ENCODE data around the gene BEST3.
A peak's percentile ranks its signal among the peaks of the same experiment; 100 is the strongest.
"Not testable (repeated sequence)": the region's sequence is repeated elsewhere in the genome, so short reads cannot be mapped to it uniquely, and the experiment has no call there.

The BEST3 gene

DNA sequence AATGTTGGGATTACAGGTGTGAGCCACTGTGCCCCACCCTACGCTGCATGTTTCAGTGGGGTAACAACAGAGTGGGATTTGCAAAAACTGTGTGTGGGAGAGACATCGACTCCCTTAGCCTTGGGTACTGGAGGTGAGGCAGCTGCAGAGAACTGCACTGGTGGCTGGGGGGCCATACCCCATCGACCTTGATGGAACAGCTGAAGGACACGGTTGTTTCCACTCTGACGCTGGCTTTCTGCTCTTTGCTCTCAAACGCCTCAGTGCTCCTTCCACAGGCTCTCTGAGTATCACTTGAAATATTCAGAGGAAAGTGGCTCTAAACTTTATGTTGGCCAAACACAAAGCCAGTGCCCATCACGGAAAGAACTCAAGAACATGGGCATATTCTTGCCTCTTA is 57.6 kb downstream of the BEST3 start:
- H3K4me1 Mint-ChIP-seq = peaks cover 5% of the 10 kb centered on the region
- H3K4me3 Mint-ChIP-seq = no peak overlapping the region
- H3K9me3 Mint-ChIP-seq = no peaks in the 10 kb centered on the region
- ATAC-seq (no peak), DNase-seq (no peak)
- H3K27me3 Mint-ChIP-seq = no peaks in the 10 kb centered on the region
- H3K27ac Mint-ChIP-seq = no peak overlapping the region

DNA sequence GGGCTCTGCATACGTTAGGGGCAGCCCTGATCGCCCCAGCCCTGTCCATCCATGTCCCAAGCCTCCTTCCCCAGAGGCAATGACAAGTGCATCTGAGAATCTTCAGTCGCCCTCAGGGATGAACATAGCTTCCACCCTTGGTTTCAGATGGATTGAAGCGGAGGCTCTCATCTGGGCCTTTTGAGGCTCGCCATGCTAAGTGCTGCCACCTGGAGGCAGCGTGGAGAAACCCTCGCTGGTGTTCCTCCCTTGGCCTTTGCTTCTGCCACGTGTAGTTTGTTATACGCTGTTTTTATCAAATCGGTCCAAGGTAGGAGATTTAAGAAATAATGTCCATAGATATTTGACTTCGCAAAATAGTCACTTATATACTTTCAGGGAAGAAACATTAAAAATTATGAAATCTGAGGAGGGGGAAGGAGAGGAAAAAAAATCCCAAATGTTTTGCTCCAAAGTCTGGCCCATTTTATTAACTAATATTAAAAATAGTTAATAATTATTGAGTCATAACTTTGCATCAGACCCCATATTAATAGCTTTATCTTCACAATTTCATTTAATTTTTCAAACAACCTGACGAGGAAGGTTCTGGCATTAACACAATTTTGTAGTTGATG is 59.6 kb downstream of the BEST3 start:
- ATAC-seq (peak; percentile 83), DNase-seq (peak; percentile 52 to 66)
- no peaks in the 10 kb centered on the region for H3K9me3 Mint-ChIP-seq
- no peak overlapping the region for H3K4me3 Mint-ChIP-seq
- no peak overlapping the region for H3K27ac Mint-ChIP-seq
- H3K27me3 Mint-ChIP-seq = no peaks in the 10 kb centered on the region
- H3K4me1 Mint-ChIP-seq = peaks cover 5% of the 10 kb centered on the region

DNA sequence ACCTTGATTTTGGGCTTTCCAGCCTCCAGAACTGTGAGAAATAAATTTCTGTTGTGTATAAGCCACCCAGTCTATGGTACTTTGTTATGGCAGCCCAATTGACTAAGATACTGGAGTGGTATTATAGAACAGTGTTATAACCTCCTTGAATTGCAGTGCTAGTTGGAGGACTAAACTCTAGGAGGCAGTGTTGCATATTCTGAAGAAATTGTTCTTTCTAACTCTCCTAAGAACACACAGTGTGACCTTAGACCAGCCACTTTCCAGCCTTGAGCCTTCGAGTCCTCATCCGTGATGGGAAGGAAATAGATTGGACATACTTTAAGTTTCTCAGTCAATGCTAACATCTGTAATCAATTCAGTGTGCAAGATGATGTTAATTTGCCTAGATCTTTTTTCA is 66.0 kb downstream of the BEST3 start:
- H3K4me3 Mint-ChIP-seq = no peak overlapping the region

DNA sequence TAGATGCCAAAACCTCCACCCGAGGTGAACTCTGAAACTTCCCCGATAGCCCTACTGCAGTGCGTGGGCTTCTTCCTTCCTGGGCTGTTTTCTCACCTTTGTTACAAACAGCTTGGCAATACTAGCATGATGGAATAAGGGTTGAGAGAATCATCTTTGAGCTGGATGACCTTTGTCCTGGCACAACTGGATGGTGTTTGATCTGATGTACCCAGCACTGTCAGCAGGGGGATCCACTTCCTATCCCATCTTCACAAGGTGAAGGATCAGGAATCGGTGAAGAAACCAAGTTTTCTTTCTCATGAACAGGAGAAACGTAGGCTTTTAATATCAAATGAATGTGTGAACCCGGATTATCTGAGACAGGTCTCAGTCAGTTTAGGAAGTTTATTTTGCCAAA is 68.9 kb downstream of the BEST3 start:
- no peaks in the 10 kb centered on the region for H3K9me3 Mint-ChIP-seq
- DNase-seq (no peak), ATAC-seq (no peak)
- H3K4me3 Mint-ChIP-seq = no peak overlapping the region
- H3K4me1 Mint-ChIP-seq = no peaks in the 10 kb centered on the region
- H3K27me3 Mint-ChIP-seq = no peaks in the 10 kb centered on the region
- no peak overlapping the region for H3K27ac Mint-ChIP-seq

More for the DNA sequence above, 66.0 kb downstream of the BEST3 start:
- ATAC-seq (no peak), DNase-seq (no peak)
- H3K4me1 Mint-ChIP-seq = no peaks in the 10 kb centered on the region
- no peaks in the 10 kb centered on the region for H3K27me3 Mint-ChIP-seq
- no peaks in the 10 kb centered on the region for H3K9me3 Mint-ChIP-seq
- H3K27ac Mint-ChIP-seq = no peak overlapping the region

DNA sequence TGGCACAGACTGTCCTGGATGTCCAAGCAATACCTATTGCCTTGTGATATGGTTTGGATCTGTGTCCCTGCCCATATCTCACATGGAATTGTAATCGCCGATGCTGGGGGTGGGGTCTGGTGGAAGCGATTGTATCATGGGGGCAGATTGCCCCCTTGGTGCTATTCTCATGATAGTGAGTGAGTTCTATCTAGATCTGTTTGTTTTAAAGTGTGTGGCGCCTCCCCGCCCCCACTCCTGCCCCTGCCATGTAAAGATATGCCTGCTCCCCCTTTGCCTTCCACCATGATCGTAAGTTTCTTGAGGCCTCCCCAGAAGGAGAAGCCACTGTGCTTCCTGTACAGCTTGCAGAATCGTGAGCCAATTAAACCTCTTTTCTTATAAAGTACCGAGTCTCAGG is 71.6 kb downstream of the BEST3 start:
- Mint-ChIP-seq H3K4me1 (no peaks in the 10 kb centered on the region), H3K27me3 (peaks cover 2% of the 10 kb centered on the region), H3K9me3 (no peaks in the 10 kb centered on the region)

DNA sequence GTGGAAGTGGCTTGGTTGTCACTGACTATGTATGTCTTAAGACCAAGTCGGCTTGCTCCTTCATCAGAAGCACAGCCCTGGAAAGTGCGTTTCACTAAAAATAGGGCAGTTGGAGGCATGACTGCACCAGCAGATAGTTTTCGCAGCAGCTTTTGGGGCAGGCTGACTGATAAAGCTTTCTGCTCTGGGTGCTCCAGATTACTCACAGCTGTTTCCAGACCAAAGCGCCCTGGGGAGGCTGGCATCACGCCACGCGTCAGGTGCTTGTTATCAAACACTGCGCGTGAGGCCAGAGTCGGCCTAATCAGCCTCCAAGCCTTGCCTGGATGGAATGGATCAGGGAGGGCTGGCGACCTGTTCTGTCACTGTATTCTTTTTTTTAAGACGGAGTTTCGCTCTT is 75.1 kb downstream of the BEST3 start:
- Mint-ChIP-seq H3K27me3 (peaks cover 15% of the 10 kb centered on the region), H3K9me3 (no peaks in the 10 kb centered on the region), H3K4me3 (no peak overlapping the region), H3K4me1 (no peaks in the 10 kb centered on the region), H3K27ac (no peak overlapping the region)
- no peak for ATAC-seq
- no peak for DNase-seq

More for the DNA sequence above, 71.6 kb downstream of the BEST3 start:
- Mint-ChIP-seq H3K27ac (no peak overlapping the region), H3K4me3 (no peak overlapping the region)
- DNase-seq = no peak
- ATAC-seq = no peak

DNA sequence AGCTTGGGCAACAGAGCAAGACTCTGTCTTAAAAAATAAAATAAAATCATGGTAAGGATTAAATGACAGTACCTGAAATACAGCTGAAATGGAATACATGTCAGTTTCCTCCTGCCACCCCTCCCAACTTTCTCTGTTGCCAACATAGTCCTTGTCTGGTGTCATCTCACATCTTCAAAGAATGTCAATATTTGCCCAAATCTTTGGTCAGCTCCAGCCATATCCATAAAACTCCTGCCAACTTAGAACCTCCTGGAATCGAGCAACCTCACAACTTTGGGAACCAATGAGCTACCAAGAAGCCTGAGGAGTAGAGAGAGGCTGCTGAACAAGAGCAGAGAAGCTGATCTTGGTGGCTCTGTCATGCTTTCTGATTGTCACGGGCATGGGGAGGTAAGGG is 77.6 kb downstream of the BEST3 start:
- no peak overlapping the region for H3K27ac Mint-ChIP-seq
- no peak for DNase-seq

DNA sequence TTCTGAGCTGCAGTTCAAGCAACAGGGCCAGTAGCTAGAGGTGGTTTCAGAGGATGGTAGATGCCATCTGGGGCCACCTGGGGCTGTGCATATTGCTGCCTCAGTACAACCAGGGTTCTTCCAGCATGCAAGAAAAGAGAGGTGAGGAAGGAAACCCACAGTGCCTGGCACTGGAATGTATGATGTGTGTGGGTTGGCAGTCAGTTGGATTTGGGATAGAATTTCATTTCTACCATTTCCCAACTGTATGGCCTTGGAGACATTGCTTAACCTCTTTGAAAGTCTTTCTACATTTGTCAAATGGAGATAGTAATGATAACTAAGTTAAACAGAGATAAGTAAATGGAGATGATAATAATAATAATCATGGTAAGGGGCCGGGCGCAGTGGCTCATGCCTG is 78.2 kb downstream of the BEST3 start:
- DNase-seq (no peak), ATAC-seq (no peak)
- H3K4me1 Mint-ChIP-seq = no peaks in the 10 kb centered on the region

More for the DNA sequence above, 77.6 kb downstream of the BEST3 start:
- no peak overlapping the region for H3K4me3 Mint-ChIP-seq
- no peak for ATAC-seq
- no peaks in the 10 kb centered on the region for H3K9me3 Mint-ChIP-seq
- peaks cover 15% of the 10 kb centered on the region for H3K27me3 Mint-ChIP-seq
- no peaks in the 10 kb centered on the region for H3K4me1 Mint-ChIP-seq

DNA sequence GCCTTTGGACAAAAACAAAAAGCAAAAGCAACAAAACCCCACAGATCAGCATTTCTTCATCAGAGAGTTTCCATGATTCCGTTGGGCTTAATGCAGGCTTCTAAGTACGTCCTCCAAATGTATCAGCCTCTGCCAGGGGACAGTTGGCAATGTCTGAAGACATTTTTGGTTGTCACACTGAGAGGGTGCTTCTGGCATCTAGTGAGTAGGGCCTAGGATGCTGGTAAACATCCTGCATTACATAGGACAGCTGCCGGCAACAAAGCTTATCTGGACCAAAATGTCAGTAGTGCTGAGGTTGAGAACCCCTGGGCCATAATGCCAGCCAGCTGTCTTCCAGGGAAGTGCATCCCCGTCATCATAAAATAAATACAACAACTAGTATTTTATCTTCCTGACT is 79.0 kb downstream of the BEST3 start:
- Mint-ChIP-seq H3K4me1 (no peaks in the 10 kb centered on the region), H3K27me3 (peaks cover 23% of the 10 kb centered on the region), H3K4me3 (no peak overlapping the region), H3K9me3 (no peaks in the 10 kb centered on the region), H3K27ac (no peak overlapping the region)
- ATAC-seq (no peak), DNase-seq (no peak)

More for the DNA sequence above, 78.2 kb downstream of the BEST3 start:
- H3K9me3 Mint-ChIP-seq = no peaks in the 10 kb centered on the region
- no peak overlapping the region for H3K27ac Mint-ChIP-seq
- peaks cover 17% of the 10 kb centered on the region for H3K27me3 Mint-ChIP-seq
- H3K4me3 Mint-ChIP-seq = no peak overlapping the region

DNA sequence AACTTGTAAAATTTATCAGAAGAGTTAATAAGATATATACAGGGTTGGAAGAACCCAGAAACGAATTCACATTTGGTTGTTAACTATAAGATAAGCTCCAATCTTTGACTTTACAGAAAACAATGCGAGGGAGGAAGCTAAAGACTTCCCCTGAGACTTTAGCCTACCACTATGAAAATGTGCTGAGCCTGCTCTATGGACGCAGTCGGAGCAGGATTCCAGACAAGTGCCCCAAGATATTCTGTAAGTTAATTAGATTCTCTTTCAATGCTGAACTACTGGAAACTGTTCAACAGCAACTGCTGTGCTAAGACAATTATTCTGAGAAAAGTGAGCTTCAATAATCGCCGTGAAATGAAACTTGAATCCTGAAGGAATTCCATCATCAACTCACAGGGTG is 80.1 kb downstream of the BEST3 start:
- Mint-ChIP-seq H3K9me3 (no peaks in the 10 kb centered on the region), H3K27ac (no peak overlapping the region), H3K27me3 (peaks cover 23% of the 10 kb centered on the region), H3K4me1 (no peaks in the 10 kb centered on the region), H3K4me3 (no peak overlapping the region)
- DNase-seq = no peak
- no peak for ATAC-seq

DNA sequence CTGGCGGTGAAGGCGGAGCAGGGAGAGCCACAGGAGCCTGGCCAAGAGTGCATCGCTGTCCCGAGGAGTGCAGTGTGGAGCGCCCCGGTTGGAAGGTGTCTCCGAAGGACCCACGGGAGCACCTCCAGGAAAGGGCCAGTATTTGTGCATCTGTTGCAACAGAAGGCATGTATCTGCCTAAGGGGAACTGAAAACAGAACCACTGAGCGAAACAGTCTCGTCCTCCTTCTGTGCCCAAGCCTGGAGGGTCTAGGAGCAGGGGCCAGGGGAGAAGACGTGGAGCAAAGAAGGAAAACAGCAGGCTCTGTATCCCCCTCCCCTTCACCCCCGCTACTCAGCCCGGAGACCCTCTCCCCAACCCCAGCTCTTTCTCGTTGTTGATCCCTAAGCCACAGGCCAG is 83.1 kb downstream of the BEST3 start:
- Mint-ChIP-seq H3K4me1 (no peaks in the 10 kb centered on the region), H3K27me3 (peaks cover 8% of the 10 kb centered on the region), H3K27ac (no peak overlapping the region), H3K9me3 (no peaks in the 10 kb centered on the region), H3K4me3 (no peak overlapping the region)
- ATAC-seq (no peak), DNase-seq (no peak)

DNA sequence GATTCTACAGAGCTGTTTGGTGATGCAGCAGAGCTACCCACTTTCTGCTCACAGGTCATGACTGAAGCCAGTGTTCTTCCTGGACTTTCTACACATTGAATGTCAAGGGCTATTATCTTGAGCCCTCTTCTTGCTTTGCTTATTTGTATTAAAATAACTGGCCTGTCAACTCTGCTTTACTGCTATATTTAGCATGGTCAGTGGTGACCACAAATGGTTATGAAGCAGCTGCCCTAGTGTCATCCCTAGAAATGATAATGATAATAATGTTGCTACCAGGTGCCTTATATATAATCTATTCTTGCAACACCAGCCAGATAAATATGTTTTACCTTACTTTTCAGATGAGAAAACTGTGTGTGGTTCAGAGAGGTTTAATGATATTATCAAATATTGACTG is 85.8 kb downstream of the BEST3 start:
- H3K9me3 Mint-ChIP-seq = no peaks in the 10 kb centered on the region
- DNase-seq (no peak), ATAC-seq (no peak)
- H3K27me3 Mint-ChIP-seq = peaks cover 17% of the 10 kb centered on the region
- no peak overlapping the region for H3K4me3 Mint-ChIP-seq
- H3K27ac Mint-ChIP-seq = no peak overlapping the region
- H3K4me1 Mint-ChIP-seq = no peaks in the 10 kb centered on the region

DNA sequence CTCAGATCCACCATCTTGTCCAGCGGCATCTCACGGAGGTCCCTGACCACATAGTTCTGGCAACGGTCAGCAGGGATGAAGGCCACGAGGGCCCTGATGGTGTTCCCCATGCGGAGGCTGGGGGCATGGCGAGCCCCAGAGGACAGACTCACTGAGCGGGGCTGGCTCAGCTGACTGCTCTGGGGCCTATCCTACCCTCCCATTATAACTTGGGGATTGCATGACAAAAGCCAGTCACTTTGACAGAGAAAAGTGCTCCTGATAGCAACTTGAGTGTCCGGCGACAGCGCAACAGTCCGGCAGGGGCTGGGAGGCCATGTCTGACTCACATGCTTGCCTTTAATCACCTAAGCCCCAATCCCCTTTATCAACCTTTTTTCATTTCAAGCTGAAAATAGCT is 88.4 kb downstream of the BEST3 start, which contains the start of gene LRRC10:
LRRC10 (minus strand) TSS at position 179 of the 400 bp plus-strand sequence; CDS start at position 110, 69 bp downstream.
- Mint-ChIP-seq H3K4me3 (no peak within 1 kb of the TSS), H3K4me1 (no peaks in the 10 kb centered on the region), H3K27ac (peak within 1 kb of the TSS in 1 of 2 donors; percentile 48), H3K27me3 (peaks cover 13% of the 10 kb centered on the region), H3K9me3 (no peaks in the 10 kb centered on the region)
- no peak for DNase-seq
- ATAC-seq = no peak

DNA sequence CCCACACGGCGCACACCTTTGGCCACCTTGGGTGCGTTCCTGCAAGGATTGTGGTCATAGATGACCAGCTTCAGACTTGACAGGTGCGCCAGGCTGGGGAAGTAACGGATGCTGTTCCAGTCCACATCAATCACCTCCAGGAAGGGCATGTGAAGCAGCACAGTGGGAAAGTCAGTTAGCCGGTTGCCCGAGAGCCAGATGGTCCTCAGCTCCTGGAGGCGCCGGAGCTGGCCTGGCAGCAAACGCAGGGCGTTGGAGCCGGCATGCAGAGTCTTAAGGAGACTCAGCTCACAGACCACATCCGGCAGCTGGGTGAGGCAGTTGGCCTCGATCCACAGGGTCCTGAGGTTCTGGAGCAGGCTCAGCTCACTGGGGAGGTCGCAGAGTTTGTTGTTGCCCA is 89.0 kb downstream of the BEST3 start:
- no peak overlapping the region for H3K27ac Mint-ChIP-seq
- H3K4me1 Mint-ChIP-seq = no peaks in the 10 kb centered on the region
- peaks cover 9% of the 10 kb centered on the region for H3K27me3 Mint-ChIP-seq
- no peak for DNase-seq
- no peaks in the 10 kb centered on the region for H3K9me3 Mint-ChIP-seq
- ATAC-seq = no peak
- no peak overlapping the region for H3K4me3 Mint-ChIP-seq

DNA sequence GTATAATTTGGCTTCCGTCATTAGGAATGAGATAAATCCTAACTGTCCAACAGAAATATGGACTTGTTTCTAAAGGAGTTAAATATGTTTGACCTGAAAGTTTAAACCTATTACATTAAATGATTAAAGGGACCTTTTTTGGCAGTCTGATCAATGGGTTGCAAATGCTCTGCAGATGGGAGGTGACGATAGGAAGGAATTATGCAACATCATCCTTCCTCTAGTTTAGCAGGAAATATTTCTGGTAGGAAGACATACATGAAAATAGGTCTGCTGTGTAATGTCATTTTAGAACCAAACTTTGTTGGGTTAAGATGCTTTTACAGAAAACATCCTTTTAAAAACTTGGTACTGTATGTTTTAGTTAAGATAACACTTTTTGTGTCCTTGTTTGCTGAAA is 91.0 kb downstream of the BEST3 start:
- ATAC-seq (no peak), DNase-seq (no peak)
- Mint-ChIP-seq H3K9me3 (no peaks in the 10 kb centered on the region), H3K4me3 (no peak overlapping the region), H3K27ac (no peak overlapping the region), H3K27me3 (peaks cover 9% of the 10 kb centered on the region), H3K4me1 (no peaks in the 10 kb centered on the region)

DNA sequence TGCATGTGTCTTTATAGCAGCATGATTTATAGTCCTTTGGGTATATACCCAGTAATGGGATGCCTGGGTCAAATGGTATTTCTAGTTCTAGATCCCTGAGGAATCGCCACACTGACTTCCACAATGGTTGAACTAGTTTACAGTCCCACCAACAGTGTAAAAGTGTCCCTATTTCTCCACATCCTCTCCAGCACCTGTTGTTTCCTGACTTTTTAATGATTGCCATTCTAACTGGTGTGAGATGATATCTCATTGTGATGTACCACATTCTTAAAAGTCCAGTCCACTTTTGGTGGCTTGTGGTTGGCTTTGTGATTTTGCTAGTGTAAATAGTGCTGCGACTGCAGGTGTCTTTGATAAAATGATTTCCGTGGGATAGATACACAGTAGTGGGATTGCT is 94.8 kb downstream of the BEST3 start:
- not testable (repeated sequence) for H3K9me3 Mint-ChIP-seq, DNase-seq, H3K27ac Mint-ChIP-seq, H3K27me3 Mint-ChIP-seq, ATAC-seq, H3K4me1 Mint-ChIP-seq, H3K4me3 Mint-ChIP-seq

Measured in stimulated activated naive CD8-positive, alpha-beta T cell treated with anti-CD3 and anti-CD28 coated beads, Interleukin-15, amount 100 ng/mL, for 72 hours (primary cell).